Fibroblast of villous mesenchyme (primary cell): ENCODE results near the gene PSMD5. TPM values are rescaled to one million over a fixed set of nuclear protein-coding genes. Genes with fewer than 3 reads are reported as not detected.
A peak's percentile ranks its signal among the peaks of the same experiment; 100 is the strongest.

ENCODE experiments used
- DNase-seq: peaks from one replicate; pipeline ENCODE4 v3.0.0-alpha.2; 2010; ENCODE audit warnings: low read depth
- H3K4me3 ChIP-seq: 2 replicates; pipeline ENCODE4 v1.5.1; 2011; ENCODE audit warnings: low read depth, mild to moderate bottlenecking, low read length
- CTCF ChIP-seq: IDR thresholded peaks from 2 replicates; pipeline ENCODE4 v1.5.1; 2012; ENCODE audit warnings: low read depth, mild to moderate bottlenecking, low read length; ENCODE audit not compliant: insufficient read depth
- total RNA-seq: library from RNA; depleted of rRNA; stranded (reverse); fragments of >200 nt; gene quantifications from 2 replicates; pipeline ENCODE4 v1.2.3, GENCODE V29; 2012

Gene PSMD5
- total RNA-seq, 1 donor = 50.1 TPM

- TF ChIP-seq CTCF = no peak
- no peak overlapping the region for H3K4me3 ChIP-seq
- DNase-seq = no peak
Measured at GRCh38 chr9:120888626-120889025, 45.9 kb upstream of the PSMD5 start.

GRCh38 chr9:120886490-120886967, 43.8 kb upstream of the PSMD5 start:
- no peak overlapping the region for H3K4me3 ChIP-seq
- peak; percentile 72 for DNase-seq
- TF ChIP-seq CTCF = no peak

- TF ChIP-seq CTCF = no peak
- no peak overlapping the region for H3K4me3 ChIP-seq
- DNase-seq = peak; percentile 86
Measured at GRCh38 chr9:120885958-120886357, 43.2 kb upstream of the PSMD5 start.

GRCh38 chr9:120885457-120885856, 42.7 kb upstream of the PSMD5 start:
- TF ChIP-seq CTCF = no peak
- no peak overlapping the region for H3K4me3 ChIP-seq
- DNase-seq = no peak

GRCh38 chr9:120883608-120883996, 40.9 kb upstream of the PSMD5 start:
- TF ChIP-seq CTCF = no peak
- DNase-seq = no peak
- no peak overlapping the region for H3K4me3 ChIP-seq

- no peak for TF ChIP-seq CTCF
- H3K4me3 ChIP-seq = no peak overlapping the region
- DNase-seq = no peak
Measured at GRCh38 chr9:120882935-120883607, 40.3 kb upstream of the PSMD5 start.

GRCh38 chr9:120879446-120879845, 36.7 kb upstream of the PSMD5 start:
- no peak overlapping the region for H3K4me3 ChIP-seq
- no peak for DNase-seq
- TF ChIP-seq CTCF = no peak
